ENCODE measurements around the gene LRSAM1.

- TF ChIP-seq CTCF (IDR thresholded peaks at IDR 0.05; ENCODE audit: control extremely low read depth in 1 of 3, insufficient read depth in 1 of 3, low read depth in 1 of 3, low read length in 3 of 3) (peak in 2 of 3 experiments; percentile 27 to 41; a peak in 2 of 4 replicates), TAF1 (IDR thresholded peaks at IDR 0.05; ENCODE audit: low read depth, low read length) (no peak), POLR2A (IDR thresholded peaks at IDR 0.05; ENCODE audit: control extremely low read depth in 1 of 2, low read depth in 2 of 2, low read length in 2 of 2) (no peak), KDM5A (IDR thresholded peaks at IDR 0.05; ENCODE audit: low read length) (no peak), TBP (IDR thresholded peaks at IDR 0.05; ENCODE audit: low read depth, low read length) (no peak), BACH1 (IDR thresholded peaks at IDR 0.05; ENCODE audit: low read length) (no peak), SIN3A (conservative IDR thresholded peaks at IDR 0.05 in 1 of 2, IDR thresholded peaks at IDR 0.05 in 1 of 2; ENCODE audit: low read depth in 1 of 2, low read length in 2 of 2) (no peak), GABPA (IDR thresholded peaks at IDR 0.05; ENCODE audit: borderline replicate concordance, insufficient read depth, low read length) (no peak), TAF7 (optimal IDR thresholded peaks at IDR 0.05; ENCODE audit: borderline replicate concordance, low read depth, low read length) (no peak), USF2 (IDR thresholded peaks at IDR 0.05; ENCODE audit: low read length) (no peak), TCF12 (IDR thresholded peaks at IDR 0.05; ENCODE audit: low read depth, low read length) (no peak), RAD21 (IDR thresholded peaks at IDR 0.05 in 1 of 2, conservative IDR thresholded peaks at IDR 0.05 in 1 of 2; ENCODE audit: low read depth in 2 of 2, low read length in 2 of 2) (peak; percentile 32 to 50; a peak in 3 of 4 replicates), EP300 (IDR thresholded peaks at IDR 0.05; ENCODE audit: borderline replicate concordance in 1 of 2, low read depth in 2 of 2, low read length in 2 of 2) (no peak)
Observed at GRCh38 chr9:127437497-127438264, 13.6 kb upstream of the LRSAM1 start.

All from H1 (cell line).